ENCODE results near the gene VWA5B1.
"Not testable (repeated sequence)": the region's sequence is repeated elsewhere in the genome, so short reads cannot be mapped to it uniquely, and the experiment has no call there.

VWA5B1 gene, protein sequence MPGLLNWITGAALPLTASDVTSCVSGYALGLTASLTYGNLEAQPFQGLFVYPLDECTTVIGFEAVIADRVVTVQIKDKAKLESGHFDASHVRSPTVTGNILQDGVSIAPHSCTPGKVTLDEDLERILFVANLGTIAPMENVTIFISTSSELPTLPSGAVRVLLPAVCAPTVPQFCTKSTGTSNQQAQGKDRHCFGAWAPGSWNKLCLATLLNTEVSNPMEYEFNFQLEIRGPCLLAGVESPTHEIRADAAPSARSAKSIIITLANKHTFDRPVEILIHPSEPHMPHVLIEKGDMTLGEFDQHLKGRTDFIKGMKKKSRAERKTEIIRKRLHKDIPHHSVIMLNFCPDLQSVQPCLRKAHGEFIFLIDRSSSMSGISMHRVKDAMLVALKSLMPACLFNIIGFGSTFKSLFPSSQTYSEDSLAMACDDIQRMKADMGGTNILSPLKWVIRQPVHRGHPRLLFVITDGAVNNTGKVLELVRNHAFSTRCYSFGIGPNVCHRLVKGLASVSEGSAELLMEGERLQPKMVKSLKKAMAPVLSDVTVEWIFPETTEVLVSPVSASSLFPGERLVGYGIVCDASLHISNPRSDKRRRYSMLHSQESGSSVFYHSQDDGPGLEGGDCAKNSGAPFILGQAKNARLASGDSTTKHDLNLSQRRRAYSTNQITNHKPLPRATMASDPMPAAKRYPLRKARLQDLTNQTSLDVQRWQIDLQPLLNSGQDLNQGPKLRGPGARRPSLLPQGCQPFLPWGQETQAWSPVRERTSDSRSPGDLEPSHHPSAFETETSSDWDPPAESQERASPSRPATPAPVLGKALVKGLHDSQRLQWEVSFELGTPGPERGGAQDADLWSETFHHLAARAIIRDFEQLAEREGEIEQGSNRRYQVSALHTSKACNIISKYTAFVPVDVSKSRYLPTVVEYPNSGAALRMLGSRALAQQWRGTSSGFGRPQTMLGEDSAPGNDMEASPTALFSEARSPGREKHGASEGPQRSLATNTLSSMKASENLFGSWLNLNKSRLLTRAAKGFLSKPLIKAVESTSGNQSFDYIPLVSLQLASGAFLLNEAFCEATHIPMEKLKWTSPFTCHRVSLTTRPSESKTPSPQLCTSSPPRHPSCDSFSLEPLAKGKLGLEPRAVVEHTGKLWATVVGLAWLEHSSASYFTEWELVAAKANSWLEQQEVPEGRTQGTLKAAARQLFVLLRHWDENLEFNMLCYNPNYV

GRCh38 chr1:20290624-20291597, at the start of gene VWA5B1:
Gene VWA5B1 (plus strand): TSS chr1:20290875. CDS start chr1:20310602, 19,727 bp downstream.
- ATAC-seq, result no peak

GRCh38 chr1:20242890-20243479, 47.7 kb upstream of the VWA5B1 start:
- no peak for DNase-seq

More at GRCh38 chr1:20290624-20291597, at the start of gene VWA5B1:
- no peak for DNase-seq

DNA sequence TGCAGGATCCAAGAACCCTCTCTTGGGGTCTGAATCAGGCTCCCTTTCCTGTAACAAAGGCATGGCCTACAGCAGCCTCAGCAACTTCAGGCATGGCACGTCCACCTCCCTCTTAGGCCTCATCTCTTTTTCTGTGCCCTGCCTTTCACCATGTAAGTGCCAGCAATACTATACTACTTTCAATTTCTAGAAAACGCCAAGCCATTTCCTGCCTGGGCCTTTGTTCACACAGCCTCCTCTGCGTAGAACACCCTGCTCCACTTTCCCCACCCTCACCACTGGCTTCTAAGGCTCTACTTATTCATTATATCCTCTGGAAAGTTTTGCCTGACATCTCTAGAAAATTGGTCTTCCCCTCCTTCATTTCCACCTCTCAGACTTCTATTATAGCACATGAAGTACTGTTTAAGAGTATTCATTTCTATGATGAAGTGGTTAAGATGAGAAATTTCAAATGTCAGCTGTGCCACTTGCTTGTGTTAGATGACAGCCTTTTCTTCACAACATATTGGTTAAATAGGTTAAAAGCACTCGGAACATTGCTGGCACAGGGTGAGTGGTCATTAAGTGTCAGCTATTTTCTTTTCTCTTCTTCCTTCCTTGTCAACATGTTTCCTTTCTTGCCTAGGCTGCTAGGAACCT, 41.6 kb upstream of the VWA5B1 start:
- DNase-seq (peak; percentile 46), ATAC-seq (peak; percentile 93)

More at GRCh38 chr1:20242890-20243479, 47.7 kb upstream of the VWA5B1 start:
- no peak for ATAC-seq

DNA sequence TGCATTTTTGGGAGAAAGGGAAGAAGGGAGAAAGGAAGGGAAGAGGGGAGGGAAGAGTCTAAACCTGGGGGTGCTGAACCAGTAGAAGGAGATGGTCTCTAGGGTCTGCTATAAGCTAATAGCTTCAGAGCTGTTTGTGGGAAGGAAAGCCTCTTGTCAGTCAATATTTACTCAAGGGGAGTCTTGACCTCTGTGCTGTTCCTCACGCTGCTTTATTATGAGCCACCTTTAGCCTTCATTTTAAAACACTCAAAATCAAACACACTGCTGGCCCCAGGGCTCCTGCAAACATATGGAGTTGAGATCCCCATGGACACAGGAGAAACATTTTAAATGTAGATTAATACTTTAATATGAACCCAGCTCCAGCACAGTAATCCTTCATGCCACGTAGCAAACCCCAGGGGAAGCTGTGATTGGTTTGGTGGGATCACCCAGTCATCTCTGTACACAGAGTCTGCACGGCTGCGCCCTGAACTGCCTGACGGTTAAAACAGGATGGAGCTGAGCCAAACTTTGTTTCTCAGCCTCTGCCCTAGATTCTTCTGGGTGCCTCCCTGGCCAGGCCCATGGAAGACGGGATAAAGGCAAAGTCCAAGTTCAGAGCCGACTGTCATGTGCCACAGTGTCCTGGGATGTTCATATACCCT, 40.2 kb upstream of the VWA5B1 start:
- DNase-seq (peak; percentile 8), ATAC-seq (no peak)

GRCh38 chr1:20252587-20252986, 38.1 kb upstream of the VWA5B1 start:
- DNase-seq (no peak), ATAC-seq (no peak)

- ATAC-seq (no peak), DNase-seq (no peak)
Observed at GRCh38 chr1:20255666-20256065, 35.0 kb upstream of the VWA5B1 start.

DNA sequence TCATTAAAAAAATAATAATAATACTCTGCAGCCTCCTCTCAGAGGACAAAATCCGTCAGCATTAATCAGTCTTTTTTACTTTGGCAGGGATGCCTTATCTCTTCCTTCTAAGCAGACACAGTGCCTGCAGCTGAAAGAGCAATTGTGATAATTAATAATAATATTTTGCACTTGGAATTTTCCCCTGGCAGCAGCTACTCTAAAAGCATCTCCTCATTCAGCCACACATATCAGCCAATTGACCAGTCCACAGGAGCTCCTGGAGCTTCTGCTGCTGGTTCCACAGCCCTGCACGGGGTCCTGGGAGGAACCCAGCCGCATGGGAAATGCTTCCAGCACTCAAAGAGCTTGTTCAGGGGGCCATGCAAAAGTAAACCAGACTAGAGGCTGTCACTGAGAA, 31.0 kb upstream of the VWA5B1 start:
- DNase-seq, result no peak
- no peak for ATAC-seq

GRCh38 chr1:20261095-20261494, 29.6 kb upstream of the VWA5B1 start:
- ATAC-seq (no peak), DNase-seq (no peak)

- ATAC-seq (peak; percentile 23), DNase-seq (no peak)
Observed at GRCh38 chr1:20262810-20263534, 27.7 kb upstream of the VWA5B1 start.

DNA sequence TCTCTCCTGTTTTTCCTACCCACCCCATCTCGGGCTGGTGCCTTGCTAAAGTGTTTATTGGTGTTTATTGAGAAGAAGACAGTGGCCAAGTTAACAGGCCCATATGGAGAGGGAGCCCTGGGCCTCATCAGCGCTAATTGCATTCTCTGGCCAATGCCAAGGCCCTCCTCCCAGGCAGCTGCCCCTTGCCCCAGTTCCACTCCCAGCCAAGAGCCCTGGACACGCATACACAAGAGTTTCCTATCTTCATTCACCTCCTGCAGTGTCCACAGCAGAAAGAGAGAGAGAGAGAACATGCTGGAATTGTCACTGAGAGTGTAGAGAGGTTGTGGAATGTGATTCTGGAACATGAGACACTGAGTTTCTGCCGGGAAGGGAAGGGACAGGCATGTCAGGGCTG, 25.4 kb upstream of the VWA5B1 start:
- ATAC-seq (no peak), DNase-seq (no peak)

- no peak for ATAC-seq
Observed at GRCh38 chr1:20266141-20266540, 24.5 kb upstream of the VWA5B1 start.

GRCh38 chr1:20266642-20267041, 24.0 kb upstream of the VWA5B1 start:
- DNase-seq (no peak), ATAC-seq (no peak)

More at GRCh38 chr1:20266141-20266540, 24.5 kb upstream of the VWA5B1 start:
- DNase-seq, result no peak

- ATAC-seq, result no peak
Observed at GRCh38 chr1:20271498-20272400, 18.9 kb upstream of the VWA5B1 start.

GRCh38 chr1:20273716-20274115, 17.0 kb upstream of the VWA5B1 start:
- ATAC-seq, result not testable (repeated sequence)

More at GRCh38 chr1:20271498-20272400, 18.9 kb upstream of the VWA5B1 start:
- no peak for DNase-seq

GRCh38 chr1:20275319-20275925, 15.3 kb upstream of the VWA5B1 start:
- DNase-seq, result no peak
- ATAC-seq, result no peak

More at GRCh38 chr1:20273716-20274115, 17.0 kb upstream of the VWA5B1 start:
- not testable (repeated sequence) for DNase-seq

DNA sequence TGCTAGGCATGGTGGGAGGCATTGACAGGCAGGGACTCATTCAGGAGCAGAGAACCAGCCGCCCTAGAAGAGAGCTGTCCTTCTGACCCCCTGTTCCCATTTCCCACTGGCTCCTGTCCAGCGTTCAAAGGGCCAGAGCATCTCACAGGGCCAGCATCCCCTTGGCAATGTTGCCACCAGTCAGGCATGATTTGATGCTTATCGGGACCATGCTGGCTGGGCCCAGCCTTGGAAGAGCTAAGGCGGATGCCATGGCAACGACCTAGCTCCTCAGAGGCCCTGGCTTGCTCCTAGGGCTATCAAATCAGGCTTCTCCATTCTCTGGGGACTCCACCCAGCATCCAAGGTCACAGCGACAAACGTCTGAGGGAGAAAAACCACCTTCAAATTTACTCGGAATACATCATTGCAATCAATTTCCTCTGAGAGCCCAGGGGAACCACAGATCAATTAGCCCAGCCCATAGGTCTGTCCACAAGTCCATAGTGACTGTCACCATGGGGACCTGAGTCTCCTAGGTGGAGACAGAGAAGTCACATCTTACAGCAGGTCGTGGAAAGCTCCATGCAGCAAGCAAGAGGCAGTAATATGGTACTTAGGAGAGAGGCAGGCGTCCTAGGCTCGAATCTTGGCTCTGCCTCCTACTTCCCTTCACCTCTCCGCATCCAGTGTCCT, 14.1 kb upstream of the VWA5B1 start:
- ATAC-seq, result no peak
- no peak for DNase-seq

GRCh38 chr1:20278692-20279130, 12.0 kb upstream of the VWA5B1 start:
- no peak for ATAC-seq
- DNase-seq, result no peak
